ENCODE measurements around the gene MRPS18B. TPM values are rescaled to one million over a fixed set of nuclear protein-coding genes. Genes with fewer than 3 reads are reported as not detected.

The MRPS18B gene
- total RNA-seq, 4 donors from 2014 or later, result 48.1 to 85.7 (median 62.4) TPM

DNA sequence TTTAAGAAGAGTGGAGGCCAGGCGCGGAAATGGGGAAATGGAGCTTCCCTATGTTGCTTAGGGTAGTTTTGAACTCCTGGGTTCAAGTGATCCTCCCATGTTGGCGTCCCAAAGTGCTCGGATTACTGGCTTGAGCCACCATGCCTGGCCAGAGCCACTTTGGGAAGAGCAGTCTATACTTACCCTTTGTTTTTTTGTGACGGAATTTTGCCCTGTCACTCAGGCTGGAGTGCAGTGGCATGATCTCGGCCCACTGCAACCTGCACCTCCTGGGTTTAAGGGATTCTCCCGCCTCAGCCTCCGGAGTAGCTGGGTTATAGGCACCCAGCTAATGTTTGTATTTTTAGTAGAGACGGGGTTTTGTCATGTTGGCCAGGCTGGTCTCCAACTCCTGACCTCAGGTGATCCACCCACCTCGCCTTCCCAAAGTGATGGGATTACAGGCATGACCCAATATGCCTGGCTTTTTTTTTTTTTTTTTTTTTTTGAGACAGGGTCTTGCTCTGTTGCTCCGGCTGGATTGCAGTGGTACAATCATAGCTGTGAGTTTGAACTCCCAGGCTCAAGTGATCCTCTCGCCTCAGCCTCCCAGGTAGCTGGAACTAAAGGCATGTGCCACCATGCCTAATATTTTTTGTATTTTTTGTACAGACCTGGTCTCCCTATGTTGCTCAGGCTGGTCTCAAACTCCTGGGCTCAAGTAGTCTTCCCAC, 18.6 kb upstream of the MRPS18B start:
- H3K27ac ChIP-seq, result no peak overlapping the region

GRCh38 chr6:30599625-30600324, 17.9 kb upstream of the MRPS18B start:
- DNase-seq (ENCODE audit: low spot score in 2 of 2), result no peak
- no peak for TF ChIP-seq POLR2AphosphoS5 (IDR thresholded peaks at IDR 0.05)
- TF ChIP-seq, protein P1, sequence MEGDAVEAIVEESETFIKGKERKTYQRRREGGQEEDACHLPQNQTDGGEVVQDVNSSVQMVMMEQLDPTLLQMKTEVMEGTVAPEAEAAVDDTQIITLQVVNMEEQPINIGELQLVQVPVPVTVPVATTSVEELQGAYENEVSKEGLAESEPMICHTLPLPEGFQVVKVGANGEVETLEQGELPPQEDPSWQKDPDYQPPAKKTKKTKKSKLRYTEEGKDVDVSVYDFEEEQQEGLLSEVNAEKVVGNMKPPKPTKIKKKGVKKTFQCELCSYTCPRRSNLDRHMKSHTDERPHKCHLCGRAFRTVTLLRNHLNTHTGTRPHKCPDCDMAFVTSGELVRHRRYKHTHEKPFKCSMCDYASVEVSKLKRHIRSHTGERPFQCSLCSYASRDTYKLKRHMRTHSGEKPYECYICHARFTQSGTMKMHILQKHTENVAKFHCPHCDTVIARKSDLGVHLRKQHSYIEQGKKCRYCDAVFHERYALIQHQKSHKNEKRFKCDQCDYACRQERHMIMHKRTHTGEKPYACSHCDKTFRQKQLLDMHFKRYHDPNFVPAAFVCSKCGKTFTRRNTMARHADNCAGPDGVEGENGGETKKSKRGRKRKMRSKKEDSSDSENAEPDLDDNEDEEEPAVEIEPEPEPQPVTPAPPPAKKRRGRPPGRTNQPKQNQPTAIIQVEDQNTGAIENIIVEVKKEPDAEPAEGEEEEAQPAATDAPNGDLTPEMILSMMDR (IDR thresholded peaks at IDR 0.05), result no peak
- no peak for TF ChIP-seq POLR2A (IDR thresholded peaks at IDR 0.05)
- TF ChIP-seq EP300 (IDR thresholded peaks at IDR 0.05), result no peak
- Histone ChIP-seq H3K9me3 (no peaks in the 10 kb centered on the region), H3K4me1 (peaks cover 4% of the 10 kb centered on the region), H3K36me3 (peaks cover 50% of the 10 kb centered on the region), H3K4me3 (no peak overlapping the region), H3K27me3 (no peaks in the 10 kb centered on the region), H3K27ac (no peak overlapping the region)
- 81% methylated on average over 13 of the region's 13 CpGs for WGBS

More for the DNA sequence above, 18.6 kb upstream of the MRPS18B start:
- 65% methylated on average over 12 of the region's 12 CpGs for WGBS
- TF ChIP-seq POLR2AphosphoS5 (IDR thresholded peaks at IDR 0.05), result no peak
- no peak for TF ChIP-seq POLR2A (IDR thresholded peaks at IDR 0.05)
- TF ChIP-seq, protein P1 (IDR thresholded peaks at IDR 0.05), result no peak
- no peak for TF ChIP-seq EP300 (IDR thresholded peaks at IDR 0.05)
- no peak for DNase-seq (ENCODE audit: low spot score in 2 of 2)
- peaks cover 4% of the 10 kb centered on the region for H3K4me1 ChIP-seq
- H3K4me3 ChIP-seq, result no peak overlapping the region
- peaks cover 50% of the 10 kb centered on the region for H3K36me3 ChIP-seq
- no peaks in the 10 kb centered on the region for H3K27me3 ChIP-seq
- H3K9me3 ChIP-seq, result no peaks in the 10 kb centered on the region

DNA sequence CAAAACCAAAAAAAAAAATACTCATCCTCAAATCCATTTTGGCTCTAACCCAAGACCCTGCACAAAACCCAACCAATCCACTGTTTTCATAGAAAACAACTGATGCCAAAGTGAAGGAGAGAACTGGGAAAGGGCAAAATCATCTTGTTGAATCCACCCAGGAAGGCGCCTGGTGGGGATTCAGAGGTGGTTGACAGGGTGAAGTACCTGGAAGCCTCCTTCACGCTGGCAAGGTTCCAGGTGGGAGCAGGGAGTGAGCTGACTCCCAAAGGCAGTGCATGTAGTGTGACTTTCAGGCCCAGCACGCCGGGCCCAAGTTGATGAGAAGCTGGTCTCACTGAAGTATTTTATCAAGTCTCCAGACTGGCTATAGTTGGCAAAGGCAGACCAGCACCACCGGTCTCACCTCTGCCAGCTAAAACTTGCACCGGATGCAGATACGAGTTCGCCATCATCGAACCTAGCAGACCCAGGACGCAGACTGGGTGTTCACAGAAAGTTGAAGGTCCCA, 17.1 kb upstream of the MRPS18B start:
- TF ChIP-seq POLR2AphosphoS5 (IDR thresholded peaks at IDR 0.05) (no peak), EP300 (IDR thresholded peaks at IDR 0.05) (no peak), POLR2A (IDR thresholded peaks at IDR 0.05) (no peak)
- TF ChIP-seq, protein P1 (IDR thresholded peaks at IDR 0.05), result no peak
- peaks cover 4% of the 10 kb centered on the region for H3K4me1 ChIP-seq
- 71% methylated on average over 10 of the region's 10 CpGs for WGBS
- H3K36me3 ChIP-seq, result peaks cover 54% of the 10 kb centered on the region
- H3K27ac ChIP-seq, result no peak overlapping the region
- no peak overlapping the region for H3K4me3 ChIP-seq
- DNase-seq (ENCODE audit: low spot score in 2 of 2), result no peak
- no peaks in the 10 kb centered on the region for H3K9me3 ChIP-seq
- H3K27me3 ChIP-seq, result no peaks in the 10 kb centered on the region

DNA sequence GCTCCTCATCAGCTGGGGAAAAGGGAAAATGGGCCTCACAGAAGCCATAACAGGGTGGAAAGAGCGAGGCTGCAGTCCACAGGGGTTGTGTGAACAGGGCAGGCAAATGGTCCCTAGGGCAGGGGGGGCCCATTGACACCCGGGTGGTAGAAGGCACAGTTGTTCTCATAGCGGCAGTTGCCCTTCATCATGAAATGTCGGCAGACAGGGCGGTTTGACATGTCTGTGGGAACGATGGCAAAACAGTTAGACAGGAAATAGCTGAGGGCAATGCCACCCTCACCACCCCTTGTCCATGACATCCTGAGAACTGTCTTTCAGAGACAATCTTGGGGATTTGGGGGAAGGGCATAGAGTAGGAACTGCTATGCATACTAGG, 16.2 kb upstream of the MRPS18B start:
- no peak for DNase-seq (ENCODE audit: low spot score in 2 of 2)
- TF ChIP-seq, protein P1 (IDR thresholded peaks at IDR 0.05), result no peak
- TF ChIP-seq POLR2A (IDR thresholded peaks at IDR 0.05) (no peak), EP300 (IDR thresholded peaks at IDR 0.05) (no peak), POLR2AphosphoS5 (IDR thresholded peaks at IDR 0.05) (no peak)
- Histone ChIP-seq H3K9me3 (no peaks in the 10 kb centered on the region), H3K27ac (no peak overlapping the region), H3K27me3 (no peaks in the 10 kb centered on the region), H3K4me1 (peaks cover 4% of the 10 kb centered on the region), H3K36me3 (peaks cover 63% of the 10 kb centered on the region), H3K4me3 (no peak overlapping the region)
- whole genome bisulfite sequencing, result 56% methylated on average over 6 of the region's 6 CpGs

Data from suprapubic skin (tissue), 4 donors.